HepG2 (cell line): ENCODE results near the gene SZRD1. TPM values are rescaled to one million over a fixed set of nuclear protein-coding genes. Genes with fewer than 3 reads are reported as not detected.

ENCODE experiments used
- FLYWCH1 ChIP-seq: sonication (generic); formaldehyde crosslinking; IDR thresholded peaks from 2 replicates; pipeline ENCODE4 v1.8.1; 2023; ENCODE audit warnings: mild to moderate bottlenecking, missing genetic modification reagents
- FOXK2 ChIP-seq: fragments of 450-650 bp; IDR thresholded peaks from 2 replicates; pipeline ENCODE4 v1.6.1; 2016
- HMGXB4 ChIP-seq, 2 experiments: sonication (generic) in 1 of 2; formaldehyde crosslinking in 1 of 2; IDR thresholded peaks; 2 replicates each; pipeline versions ENCODE4 v1.4.0 to v1.6.1; 2018 to 2020; ENCODE audit warnings: missing genetic modification reagents in 2 of 2, borderline replicate concordance in 1 of 2, low read depth in 1 of 2, mild to moderate bottlenecking in 1 of 2, missing biosample characterization in 1 of 2
- HNRNPL ChIP-seq: fragments of 200-400 bp; formaldehyde crosslinking; IDR thresholded peaks from 2 replicates; pipeline ENCODE4 v1.6.1; 2017; ENCODE audit warnings: mild to moderate bottlenecking, low read depth, low read length
- MYC ChIP-seq: sonication (generic); formaldehyde crosslinking; IDR thresholded peaks from 2 replicates; pipeline ENCODE4 v1.9.0; 2021; ENCODE audit warnings: missing genetic modification reagents, borderline replicate concordance
- NFE2 ChIP-seq: sonication (generic); formaldehyde crosslinking; IDR thresholded peaks from 2 replicates; pipeline ENCODE4 v1.4.0; 2020; ENCODE audit warnings: missing genetic modification reagents
- NFYB ChIP-seq: sonication (generic); formaldehyde crosslinking; IDR thresholded peaks from 2 replicates; pipeline ENCODE4 v1.4.0; 2020; ENCODE audit warnings: missing genetic modification reagents
- POGK ChIP-seq: sonication (generic); formaldehyde crosslinking; conservative IDR thresholded peaks from 2 replicates; pipeline ENCODE4 v1.8.0; 2022; ENCODE audit warnings: mild to moderate bottlenecking, moderate library complexity, missing genetic modification reagents
- SAP130 ChIP-seq: IDR thresholded peaks from 2 replicates; pipeline ENCODE4 v1.6.1; 2016; ENCODE audit warnings: low read depth
- SKIL ChIP-seq: sonication (generic); formaldehyde crosslinking; IDR thresholded peaks from 2 replicates; pipeline ENCODE4 v1.8.0; 2022; ENCODE audit warnings: missing genetic modification reagents, mild to moderate bottlenecking, moderate library complexity, borderline replicate concordance
- TEAD2 ChIP-seq: sonication (generic); formaldehyde crosslinking; IDR thresholded peaks from 2 replicates; pipeline ENCODE4 v1.9.0; 2021; ENCODE audit warnings: missing genetic modification reagents
- ZIK1 ChIP-seq: sonication (generic); formaldehyde crosslinking; IDR thresholded peaks from 2 replicates; pipeline ENCODE4 v1.5.0; 2020; ENCODE audit warnings: mild to moderate bottlenecking, low read depth, missing genetic modification reagents, borderline replicate concordance
- ZNF160 ChIP-seq: sonication (generic); formaldehyde crosslinking; IDR thresholded peaks from 2 replicates; pipeline ENCODE4 v1.8.0; 2022; ENCODE audit warnings: mild to moderate bottlenecking, inconsistent platforms, missing genetic modification reagents
- ZNF547 ChIP-seq: sonication (generic); formaldehyde crosslinking; IDR thresholded peaks from 2 replicates; pipeline ENCODE4 v1.5.1; 2020; ENCODE audit warnings: mild to moderate bottlenecking, missing genetic modification reagents
- ZNF577 ChIP-seq: sonication (generic); formaldehyde crosslinking; IDR thresholded peaks from 2 replicates; pipeline ENCODE4 v1.4.0; 2020; ENCODE audit warnings: mild to moderate bottlenecking, low read depth, missing genetic modification reagents, borderline replicate concordance
- polyA plus RNA-seq, 8 experiments: library from polyadenylated mRNA; depleted of rRNA in 3 of 8; stranded (reverse) in 7 of 8; unstranded in 1 of 8; fragments of >200 nt; fragmentation: Illumina TruSeq in 4 of 8; extraction: Trizol in 4 of 8; gene quantifications; 2 replicates each; pipeline versions ENCODE4 v1.2.1 to v1.2.3, GENCODE V29; 2011 to 2016; ENCODE audit warnings: low read depth in 4 of 8, missing spikeins in 1 of 8, mixed read lengths in 1 of 8; ENCODE audit not compliant: insufficient read depth in 1 of 8
- total RNA-seq, 5 experiments: library from RNA; depleted of rRNA; stranded (reverse); fragments of >200 nt; fragmentation: Illumina TruSeq; extraction: Trizol; gene quantifications; 2 replicates each; pipeline ENCODE4 v1.2.3, GENCODE V29; 2016; ENCODE audit warnings: low read depth in 1 of 5
- TF ChIP-seq, protein P1 (sequence below): sonication (generic); formaldehyde crosslinking; IDR thresholded peaks from 2 replicates; pipeline ENCODE4 v1.4.0; 2020; ENCODE audit warnings: missing genetic modification reagents
- TF ChIP-seq, protein P2 (sequence below): sonication (generic); formaldehyde crosslinking; IDR thresholded peaks from 2 replicates; pipeline ENCODE4 v1.5.1; 2020; ENCODE audit warnings: missing genetic modification reagents, mild to moderate bottlenecking, borderline replicate concordance

Gene SZRD1
- total and polyA plus RNA-seq, 2 of the 13 experiments (the other 11 are each of a cell fraction or from before 2014, with no cell fraction given) = 28.5 to 41.4 TPM

DNA sequence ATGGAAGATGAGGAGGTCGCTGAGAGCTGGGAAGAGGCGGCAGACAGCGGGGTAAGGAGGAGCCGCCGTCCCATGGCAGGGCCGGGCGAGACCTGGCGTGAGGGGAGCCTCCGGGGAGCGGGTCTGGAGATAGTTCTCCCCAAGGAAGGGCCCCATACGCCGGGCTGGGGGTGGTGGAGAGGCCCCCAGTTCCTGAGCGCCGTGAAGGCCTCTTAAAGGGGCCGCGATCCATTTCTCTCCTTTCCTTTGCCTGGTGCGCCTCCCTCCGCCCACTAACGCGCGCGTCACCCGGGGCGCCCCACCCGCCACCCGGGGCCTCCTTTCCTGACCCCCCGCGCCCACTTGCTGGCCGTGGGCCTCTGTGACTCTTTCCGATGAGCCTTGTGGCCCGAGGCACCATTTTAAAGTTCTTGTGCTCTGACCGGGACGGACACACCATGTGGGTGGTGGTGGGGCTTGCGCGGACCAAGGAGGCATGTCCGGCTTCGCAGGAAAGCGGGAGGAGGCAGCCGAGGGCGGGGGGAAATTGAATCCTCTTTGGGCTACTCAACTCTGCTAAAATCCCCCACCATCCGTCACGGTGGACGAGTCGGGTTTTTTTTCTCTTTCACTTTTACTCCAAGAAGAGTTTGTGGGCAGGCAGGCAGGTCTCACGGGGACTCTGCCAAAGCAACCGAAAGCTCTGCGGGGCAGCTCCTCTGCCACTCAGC is 371 bp downstream of the SZRD1 start (continued):
- TF ChIP-seq, protein P1, sequence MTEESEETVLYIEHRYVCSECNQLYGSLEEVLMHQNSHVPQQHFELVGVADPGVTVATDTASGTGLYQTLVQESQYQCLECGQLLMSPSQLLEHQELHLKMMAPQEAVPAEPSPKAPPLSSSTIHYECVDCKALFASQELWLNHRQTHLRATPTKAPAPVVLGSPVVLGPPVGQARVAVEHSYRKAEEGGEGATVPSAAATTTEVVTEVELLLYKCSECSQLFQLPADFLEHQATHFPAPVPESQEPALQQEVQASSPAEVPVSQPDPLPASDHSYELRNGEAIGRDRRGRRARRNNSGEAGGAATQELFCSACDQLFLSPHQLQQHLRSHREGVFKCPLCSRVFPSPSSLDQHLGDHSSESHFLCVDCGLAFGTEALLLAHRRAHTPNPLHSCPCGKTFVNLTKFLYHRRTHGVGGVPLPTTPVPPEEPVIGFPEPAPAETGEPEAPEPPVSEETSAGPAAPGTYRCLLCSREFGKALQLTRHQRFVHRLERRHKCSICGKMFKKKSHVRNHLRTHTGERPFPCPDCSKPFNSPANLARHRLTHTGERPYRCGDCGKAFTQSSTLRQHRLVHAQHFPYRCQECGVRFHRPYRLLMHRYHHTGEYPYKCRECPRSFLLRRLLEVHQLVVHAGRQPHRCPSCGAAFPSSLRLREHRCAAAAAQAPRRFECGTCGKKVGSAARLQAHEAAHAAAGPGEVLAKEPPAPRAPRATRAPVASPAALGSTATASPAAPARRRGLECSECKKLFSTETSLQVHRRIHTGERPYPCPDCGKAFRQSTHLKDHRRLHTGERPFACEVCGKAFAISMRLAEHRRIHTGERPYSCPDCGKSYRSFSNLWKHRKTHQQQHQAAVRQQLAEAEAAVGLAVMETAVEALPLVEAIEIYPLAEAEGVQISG (CRISPR knock-in tag) = peak; percentile 91
- TF ChIP-seq HMGXB4 (CRISPR knock-in tag; IDR thresholded peaks at IDR 0.05; ENCODE audit: borderline replicate concordance in 1 of 2, low read depth in 1 of 2) (peak; percentile 59 to 86; a peak in 2 of 4 replicates), ZIK1 (CRISPR knock-in tag) (no peak), POGK (CRISPR knock-in tag) (no peak; the same call in 1 of the 2 replicates), HNRNPL (0 out of 2 replicates have a peak, but pooled peaks have one; percentile 26), ZNF160 (no peak), ZNF547 (CRISPR knock-in tag) (no peak), MYC (CRISPR knock-in tag) (peak; percentile 83), ZNF577 (CRISPR knock-in tag) (no peak), NFE2 (CRISPR knock-in tag) (no peak), FOXK2 (no peak), TEAD2 (peak; percentile 56; the same call in 1 of the 2 replicates), NFYB (CRISPR knock-in tag) (no peak; the same call in 1 of the 2 replicates), SAP130 (CRISPR knock-in tag) (peak; percentile 66; the same call in 1 of the 2 replicates), FLYWCH1 (CRISPR knock-in tag) (no peak), SKIL (no peak)
- TF ChIP-seq, protein P2, sequence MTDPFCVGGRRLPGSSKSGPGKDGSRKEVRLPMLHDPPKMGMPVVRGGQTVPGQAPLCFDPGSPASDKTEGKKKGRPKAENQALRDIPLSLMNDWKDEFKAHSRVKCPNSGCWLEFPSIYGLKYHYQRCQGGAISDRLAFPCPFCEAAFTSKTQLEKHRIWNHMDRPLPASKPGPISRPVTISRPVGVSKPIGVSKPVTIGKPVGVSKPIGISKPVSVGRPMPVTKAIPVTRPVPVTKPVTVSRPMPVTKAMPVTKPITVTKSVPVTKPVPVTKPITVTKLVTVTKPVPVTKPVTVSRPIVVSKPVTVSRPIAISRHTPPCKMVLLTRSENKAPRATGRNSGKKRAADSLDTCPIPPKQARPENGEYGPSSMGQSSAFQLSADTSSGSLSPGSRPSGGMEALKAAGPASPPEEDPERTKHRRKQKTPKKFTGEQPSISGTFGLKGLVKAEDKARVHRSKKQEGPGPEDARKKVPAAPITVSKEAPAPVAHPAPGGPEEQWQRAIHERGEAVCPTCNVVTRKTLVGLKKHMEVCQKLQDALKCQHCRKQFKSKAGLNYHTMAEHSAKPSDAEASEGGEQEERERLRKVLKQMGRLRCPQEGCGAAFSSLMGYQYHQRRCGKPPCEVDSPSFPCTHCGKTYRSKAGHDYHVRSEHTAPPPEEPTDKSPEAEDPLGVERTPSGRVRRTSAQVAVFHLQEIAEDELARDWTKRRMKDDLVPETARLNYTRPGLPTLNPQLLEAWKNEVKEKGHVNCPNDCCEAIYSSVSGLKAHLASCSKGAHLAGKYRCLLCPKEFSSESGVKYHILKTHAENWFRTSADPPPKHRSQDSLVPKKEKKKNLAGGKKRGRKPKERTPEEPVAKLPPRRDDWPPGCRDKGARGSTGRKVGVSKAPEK (CRISPR knock-in tag) = no peak
